Measurements from ENCODE around the gene PTGS1. TPM values are rescaled to one million over a fixed set of nuclear protein-coding genes. Genes with fewer than 3 reads are reported as not detected.
"Not testable (repeated sequence)": the region's sequence is repeated elsewhere in the genome, so short reads cannot be mapped to it uniquely, and the experiment has no call there.

The PTGS1 gene
- total RNA-seq, 4 donors from 2014 or later, result 15.8 to 154 (median 46.4) TPM

DNA sequence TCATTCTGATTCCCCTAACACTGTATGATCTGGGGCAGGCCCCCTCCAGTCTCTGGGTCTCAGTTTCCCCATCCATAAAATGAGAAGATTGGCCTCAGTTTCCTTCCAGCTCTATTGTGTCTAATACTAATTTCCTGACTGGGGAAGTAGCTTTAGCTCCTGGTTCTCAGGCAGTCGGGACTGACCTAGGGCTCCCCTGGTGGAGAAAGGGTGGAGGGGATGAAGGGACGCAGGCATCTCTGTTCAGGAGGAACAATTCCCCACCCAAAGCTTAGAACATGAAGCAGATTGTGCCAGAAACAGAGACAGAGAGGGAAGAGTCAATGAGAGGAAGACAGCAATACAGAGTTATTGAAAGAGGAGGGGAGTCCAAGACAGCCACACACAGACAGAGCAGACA, 14.2 kb upstream of the PTGS1 start:
- Histone ChIP-seq H3K27me3 (no peaks in the 10 kb centered on the region), H3K9me3 (no peaks in the 10 kb centered on the region), H3K4me3 (no peak overlapping the region), H3K4me1 (no peaks in the 10 kb centered on the region), H3K27ac (no peak overlapping the region), H3K36me3 (no peaks in the 10 kb centered on the region)
- 63% methylated on average over 1 of the region's 2 CpGs; no CpG with 5 or more reads in 1 of the 2 donors for WGBS, 2 donors (ENCODE audit: low coverage in 1 of 2)
- ATAC-seq, result no peak
- TF ChIP-seq CTCF (IDR thresholded peaks at IDR 0.05), result no peak

DNA sequence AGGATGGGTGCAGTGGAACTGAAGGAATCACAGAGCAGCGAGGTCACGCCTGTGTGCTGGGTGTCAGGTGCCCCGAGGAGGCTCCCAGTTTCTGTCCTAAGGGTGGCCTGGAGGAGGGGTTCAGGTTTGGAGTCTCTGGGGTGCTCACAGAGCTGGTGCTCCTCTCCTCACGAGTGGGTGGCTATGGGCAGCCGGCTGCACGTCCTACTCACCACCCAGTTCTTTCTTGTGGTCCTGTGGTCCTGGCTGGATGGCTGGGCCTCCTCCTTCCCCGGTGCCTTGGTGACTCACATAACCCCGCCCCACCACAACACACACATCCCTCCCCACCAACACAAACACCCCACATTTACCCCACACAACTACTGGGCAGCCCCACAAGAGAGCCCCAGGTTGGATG, 9.9 kb upstream of the PTGS1 start:
- H3K4me1 ChIP-seq, result peaks cover 0 to 23% (median 6%) of the 10 kb centered on the region in 3 donors
- H3K9me3 ChIP-seq, result no peaks in the 10 kb centered on the region
- TF ChIP-seq POLR2AphosphoS5 (IDR thresholded peaks at IDR 0.05) (no peak), POLR2A (IDR thresholded peaks at IDR 0.05) (no peak), CTCF (IDR thresholded peaks at IDR 0.05) (no peak), EP300 (IDR thresholded peaks at IDR 0.05) (no peak)
- no peaks in the 10 kb centered on the region for H3K36me3 ChIP-seq
- no peak for ATAC-seq
- H3K4me3 ChIP-seq, result no peak overlapping the region
- no peaks in the 10 kb centered on the region for H3K27me3 ChIP-seq
- peak overlapping the region in 2 of 4 donors; percentile 69 to 86 for H3K27ac ChIP-seq
- WGBS, 2 donors (ENCODE audit: low coverage in 1 of 2), result 69 to 80% methylated on average over 1 to 5 of the region's 8 CpGs

- Histone ChIP-seq H3K4me1 (peaks cover 0 to 34% (median 6%) of the 10 kb centered on the region in 3 donors), H3K27ac (peak overlapping the region in 2 of 4 donors; percentile 78 to 86)
- H3K36me3 ChIP-seq, H3K9me3 ChIP-seq, H3K4me3 ChIP-seq, H3K27me3 ChIP-seq, ATAC-seq: not testable (repeated sequence)
- 100% methylated on average over 2 of the region's 12 CpGs; no CpG with 5 or more reads in 1 of the 2 donors for WGBS, 2 donors (ENCODE audit: low coverage in 1 of 2)
Measured at GRCh38 chr9:122363131-122363530, 7.7 kb upstream of the PTGS1 start.

- 54 to 75% methylated on average over 7 to 10 of the region's 10 CpGs for WGBS, 2 donors (ENCODE audit: low coverage in 1 of 2)
- no peak for TF ChIP-seq EP300 (IDR thresholded peaks at IDR 0.05)
- TF ChIP-seq POLR2A (IDR thresholded peaks at IDR 0.05), result no peak
- TF ChIP-seq CTCF (IDR thresholded peaks at IDR 0.05), result no peak
- TF ChIP-seq POLR2AphosphoS5 (IDR thresholded peaks at IDR 0.05), result no peak
- no peaks in the 10 kb centered on the region for H3K27me3 ChIP-seq
- ATAC-seq, result no peak
- peaks cover 0 to 34% (median 6%) of the 10 kb centered on the region in 3 donors for H3K4me1 ChIP-seq
- H3K36me3 ChIP-seq, result no peaks in the 10 kb centered on the region
- H3K27ac ChIP-seq, result peak overlapping the region; percentile 57 to 89 (median 82)
- H3K9me3 ChIP-seq, result no peaks in the 10 kb centered on the region
- no peak overlapping the region for H3K4me3 ChIP-seq
Measured at GRCh38 chr9:122364117-122364782, 6.6 kb upstream of the PTGS1 start.

DNA sequence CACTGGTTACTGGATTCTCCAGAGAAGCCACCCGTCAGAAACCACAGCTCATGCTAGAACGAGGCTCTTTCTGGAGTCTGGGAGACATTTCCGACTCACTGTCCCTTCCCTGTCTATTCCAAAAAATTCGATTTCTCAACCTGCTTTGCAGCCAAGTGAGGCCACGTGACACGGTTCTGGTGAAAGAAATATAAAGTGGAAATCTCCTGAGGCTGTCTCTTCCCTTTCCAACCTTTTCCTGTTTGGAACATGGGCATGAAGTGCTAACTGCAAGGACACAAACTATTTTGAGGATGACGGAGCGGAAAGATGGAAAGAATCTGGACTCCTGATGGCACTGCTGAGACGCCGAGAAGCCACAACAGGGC, 6.1 kb upstream of the PTGS1 start:
- peak; percentile 77 for ATAC-seq
- TF ChIP-seq POLR2A (IDR thresholded peaks at IDR 0.05), result no peak
- TF ChIP-seq CTCF (IDR thresholded peaks at IDR 0.05), result no peak
- Histone ChIP-seq H3K27me3 (no peaks in the 10 kb centered on the region), H3K4me1 (peaks cover 0 to 34% (median 6%) of the 10 kb centered on the region in 3 donors), H3K4me3 (no peak overlapping the region), H3K36me3 (no peaks in the 10 kb centered on the region), H3K9me3 (no peaks in the 10 kb centered on the region), H3K27ac (peak overlapping the region; percentile 57 to 89 (median 82))
- WGBS, 2 donors (ENCODE audit: low coverage in 1 of 2), result 57 to 77% methylated on average over 4 to 9 of the region's 10 CpGs

Measured in gastroesophageal sphincter (tissue), 4 donors.